Thyroid gland (tissue), 4 donors: ENCODE results near the gene SPOUT1.

ENCODE experiments used
- POLR2A ChIP-seq, 2 donors: fragments of 450-650 bp; IDR thresholded peaks; one replicate each; pipeline ENCODE4 v1.6.1; 2017; ENCODE audit warnings: antibody characterized with exemption in 2 of 2, mild to moderate bottlenecking in 2 of 2, moderate library complexity in 1 of 2
- TF ChIP-seq, protein P1 (sequence below), 6 experiments: fragments of 200-600 bp in 3 of 6; fragments of 450-650 bp in 3 of 6; sonication (generic) in 3 of 6; IDR thresholded peaks; one replicate each; pipeline ENCODE4 v1.5.1; 2016 to 2019; ENCODE audit warnings: antibody characterized with exemption in 6 of 6, mild to moderate bottlenecking in 2 of 6, inconsistent platforms in 1 of 6, moderate library complexity in 1 of 6

DNA sequence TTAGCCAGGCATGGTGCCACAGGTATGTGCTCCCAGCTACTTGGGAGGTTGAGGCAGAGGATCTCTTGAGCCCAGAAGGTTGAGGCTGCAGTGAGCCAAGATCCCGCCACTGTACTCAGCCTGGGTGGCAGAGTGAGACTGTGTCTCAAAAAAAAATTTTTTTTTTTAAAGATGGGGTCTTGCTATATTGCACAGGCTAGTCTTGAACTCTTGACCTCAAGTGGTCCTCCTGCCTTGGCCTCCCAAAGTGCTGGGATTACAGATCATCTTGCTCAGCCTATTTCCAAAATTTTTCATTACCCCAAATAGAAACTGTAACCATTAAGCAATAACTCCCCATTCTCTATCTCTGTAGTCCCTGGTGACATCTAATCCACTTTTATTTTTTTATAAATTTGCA is 46.9 kb downstream of the SPOUT1 start:
- TF ChIP-seq, protein P1, sequence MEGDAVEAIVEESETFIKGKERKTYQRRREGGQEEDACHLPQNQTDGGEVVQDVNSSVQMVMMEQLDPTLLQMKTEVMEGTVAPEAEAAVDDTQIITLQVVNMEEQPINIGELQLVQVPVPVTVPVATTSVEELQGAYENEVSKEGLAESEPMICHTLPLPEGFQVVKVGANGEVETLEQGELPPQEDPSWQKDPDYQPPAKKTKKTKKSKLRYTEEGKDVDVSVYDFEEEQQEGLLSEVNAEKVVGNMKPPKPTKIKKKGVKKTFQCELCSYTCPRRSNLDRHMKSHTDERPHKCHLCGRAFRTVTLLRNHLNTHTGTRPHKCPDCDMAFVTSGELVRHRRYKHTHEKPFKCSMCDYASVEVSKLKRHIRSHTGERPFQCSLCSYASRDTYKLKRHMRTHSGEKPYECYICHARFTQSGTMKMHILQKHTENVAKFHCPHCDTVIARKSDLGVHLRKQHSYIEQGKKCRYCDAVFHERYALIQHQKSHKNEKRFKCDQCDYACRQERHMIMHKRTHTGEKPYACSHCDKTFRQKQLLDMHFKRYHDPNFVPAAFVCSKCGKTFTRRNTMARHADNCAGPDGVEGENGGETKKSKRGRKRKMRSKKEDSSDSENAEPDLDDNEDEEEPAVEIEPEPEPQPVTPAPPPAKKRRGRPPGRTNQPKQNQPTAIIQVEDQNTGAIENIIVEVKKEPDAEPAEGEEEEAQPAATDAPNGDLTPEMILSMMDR (IDR thresholded peaks at IDR 0.05), result no peak
- no peak for TF ChIP-seq POLR2A (IDR thresholded peaks at IDR 0.05)
